ENCODE results near the gene DELE1.

DNA sequence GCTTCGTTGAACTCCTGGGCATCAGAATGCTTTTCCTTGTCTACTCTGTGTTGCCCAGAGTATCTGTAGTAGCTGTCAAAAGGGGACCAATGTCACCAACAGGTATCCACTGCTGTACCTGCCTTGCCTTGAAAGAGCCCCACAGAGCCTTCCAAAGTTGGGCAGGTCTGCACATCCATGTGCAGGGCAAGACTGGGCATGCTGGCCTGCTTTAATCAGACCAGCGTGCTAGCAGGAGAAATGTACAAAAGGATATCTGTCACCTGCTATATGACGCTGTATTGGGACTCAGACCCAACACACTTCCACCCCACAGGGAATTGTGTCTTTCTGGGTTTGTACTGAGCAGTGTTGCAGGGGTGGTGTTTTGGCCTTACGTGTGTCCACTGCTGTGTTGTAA is 11.9 kb downstream of the DELE1 start:
- no peak for TF ChIP-seq KLF9 (tag by site-specific recombination; IDR thresholded peaks at IDR 0.05; ENCODE audit: low read depth)
- TF ChIP-seq, protein P1, sequence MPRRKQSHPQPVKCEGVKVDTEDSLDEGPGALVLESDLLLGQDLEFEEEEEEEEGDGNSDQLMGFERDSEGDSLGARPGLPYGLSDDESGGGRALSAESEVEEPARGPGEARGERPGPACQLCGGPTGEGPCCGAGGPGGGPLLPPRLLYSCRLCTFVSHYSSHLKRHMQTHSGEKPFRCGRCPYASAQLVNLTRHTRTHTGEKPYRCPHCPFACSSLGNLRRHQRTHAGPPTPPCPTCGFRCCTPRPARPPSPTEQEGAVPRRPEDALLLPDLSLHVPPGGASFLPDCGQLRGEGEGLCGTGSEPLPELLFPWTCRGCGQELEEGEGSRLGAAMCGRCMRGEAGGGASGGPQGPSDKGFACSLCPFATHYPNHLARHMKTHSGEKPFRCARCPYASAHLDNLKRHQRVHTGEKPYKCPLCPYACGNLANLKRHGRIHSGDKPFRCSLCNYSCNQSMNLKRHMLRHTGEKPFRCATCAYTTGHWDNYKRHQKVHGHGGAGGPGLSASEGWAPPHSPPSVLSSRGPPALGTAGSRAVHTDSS (tag by site-specific recombination; IDR thresholded peaks at IDR 0.05): no peak
- TF ChIP-seq, protein P2, sequence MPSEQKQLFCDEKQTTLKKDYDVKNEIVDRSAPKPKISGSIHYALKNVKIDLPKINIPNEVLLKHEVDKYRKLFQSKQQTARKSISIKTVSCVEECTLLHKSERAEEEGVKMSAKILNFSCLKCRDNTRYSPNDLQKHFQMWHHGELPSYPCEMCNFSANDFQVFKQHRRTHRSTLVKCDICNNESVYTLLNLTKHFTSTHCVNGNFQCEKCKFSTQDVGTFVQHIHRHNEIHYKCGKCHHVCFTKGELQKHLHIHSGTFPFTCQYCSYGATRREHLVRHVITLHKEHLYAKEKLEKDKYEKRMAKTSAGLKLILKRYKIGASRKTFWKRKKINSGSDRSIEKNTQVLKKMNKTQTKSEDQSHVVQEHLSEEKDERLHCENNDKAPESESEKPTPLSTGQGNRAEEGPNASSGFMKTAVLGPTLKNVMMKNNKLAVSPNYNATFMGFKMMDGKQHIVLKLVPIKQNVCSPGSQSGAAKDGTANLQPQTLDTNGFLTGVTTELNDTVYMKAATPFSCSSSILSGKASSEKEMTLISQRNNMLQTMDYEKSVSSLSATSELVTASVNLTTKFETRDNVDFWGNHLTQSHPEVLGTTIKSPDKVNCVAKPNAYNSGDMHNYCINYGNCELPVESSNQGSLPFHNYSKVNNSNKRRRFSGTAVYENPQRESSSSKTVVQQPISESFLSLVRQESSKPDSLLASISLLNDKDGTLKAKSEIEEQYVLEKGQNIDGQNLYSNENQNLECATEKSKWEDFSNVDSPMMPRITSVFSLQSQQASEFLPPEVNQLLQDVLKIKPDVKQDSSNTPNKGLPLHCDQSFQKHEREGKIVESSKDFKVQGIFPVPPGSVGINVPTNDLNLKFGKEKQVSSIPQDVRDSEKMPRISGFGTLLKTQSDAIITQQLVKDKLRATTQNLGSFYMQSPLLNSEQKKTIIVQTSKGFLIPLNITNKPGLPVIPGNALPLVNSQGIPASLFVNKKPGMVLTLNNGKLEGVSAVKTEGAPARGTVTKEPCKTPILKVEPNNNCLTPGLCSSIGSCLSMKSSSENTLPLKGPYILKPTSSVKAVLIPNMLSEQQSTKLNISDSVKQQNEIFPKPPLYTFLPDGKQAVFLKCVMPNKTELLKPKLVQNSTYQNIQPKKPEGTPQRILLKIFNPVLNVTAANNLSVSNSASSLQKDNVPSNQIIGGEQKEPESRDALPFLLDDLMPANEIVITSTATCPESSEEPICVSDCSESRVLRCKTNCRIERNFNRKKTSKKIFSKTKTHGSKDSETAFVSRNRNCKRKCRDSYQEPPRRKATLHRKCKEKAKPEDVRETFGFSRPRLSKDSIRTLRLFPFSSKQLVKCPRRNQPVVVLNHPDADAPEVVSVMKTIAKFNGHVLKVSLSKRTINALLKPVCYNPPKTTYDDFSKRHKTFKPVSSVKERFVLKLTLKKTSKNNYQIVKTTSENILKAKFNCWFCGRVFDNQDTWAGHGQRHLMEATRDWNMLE (tag by site-specific recombination; conservative IDR thresholded peaks at IDR 0.05; ENCODE audit: low read depth): no peak
- TF ChIP-seq ZNF175 (tag by site-specific recombination; IDR thresholded peaks at IDR 0.05): no peak
- TF ChIP-seq ZNF785 (tag by site-specific recombination; IDR thresholded peaks at IDR 0.05): no peak
- no peak for TF ChIP-seq ZNF121 (tag by site-specific recombination; IDR thresholded peaks at IDR 0.05)
- TF ChIP-seq, protein P3, sequence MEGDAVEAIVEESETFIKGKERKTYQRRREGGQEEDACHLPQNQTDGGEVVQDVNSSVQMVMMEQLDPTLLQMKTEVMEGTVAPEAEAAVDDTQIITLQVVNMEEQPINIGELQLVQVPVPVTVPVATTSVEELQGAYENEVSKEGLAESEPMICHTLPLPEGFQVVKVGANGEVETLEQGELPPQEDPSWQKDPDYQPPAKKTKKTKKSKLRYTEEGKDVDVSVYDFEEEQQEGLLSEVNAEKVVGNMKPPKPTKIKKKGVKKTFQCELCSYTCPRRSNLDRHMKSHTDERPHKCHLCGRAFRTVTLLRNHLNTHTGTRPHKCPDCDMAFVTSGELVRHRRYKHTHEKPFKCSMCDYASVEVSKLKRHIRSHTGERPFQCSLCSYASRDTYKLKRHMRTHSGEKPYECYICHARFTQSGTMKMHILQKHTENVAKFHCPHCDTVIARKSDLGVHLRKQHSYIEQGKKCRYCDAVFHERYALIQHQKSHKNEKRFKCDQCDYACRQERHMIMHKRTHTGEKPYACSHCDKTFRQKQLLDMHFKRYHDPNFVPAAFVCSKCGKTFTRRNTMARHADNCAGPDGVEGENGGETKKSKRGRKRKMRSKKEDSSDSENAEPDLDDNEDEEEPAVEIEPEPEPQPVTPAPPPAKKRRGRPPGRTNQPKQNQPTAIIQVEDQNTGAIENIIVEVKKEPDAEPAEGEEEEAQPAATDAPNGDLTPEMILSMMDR (tag by site-specific recombination; IDR thresholded peaks at IDR 0.05): no peak
- TF ChIP-seq REPIN1 (tag by site-specific recombination; IDR thresholded peaks at IDR 0.05; ENCODE audit: low read depth): no peak
- TF ChIP-seq, protein P4, sequence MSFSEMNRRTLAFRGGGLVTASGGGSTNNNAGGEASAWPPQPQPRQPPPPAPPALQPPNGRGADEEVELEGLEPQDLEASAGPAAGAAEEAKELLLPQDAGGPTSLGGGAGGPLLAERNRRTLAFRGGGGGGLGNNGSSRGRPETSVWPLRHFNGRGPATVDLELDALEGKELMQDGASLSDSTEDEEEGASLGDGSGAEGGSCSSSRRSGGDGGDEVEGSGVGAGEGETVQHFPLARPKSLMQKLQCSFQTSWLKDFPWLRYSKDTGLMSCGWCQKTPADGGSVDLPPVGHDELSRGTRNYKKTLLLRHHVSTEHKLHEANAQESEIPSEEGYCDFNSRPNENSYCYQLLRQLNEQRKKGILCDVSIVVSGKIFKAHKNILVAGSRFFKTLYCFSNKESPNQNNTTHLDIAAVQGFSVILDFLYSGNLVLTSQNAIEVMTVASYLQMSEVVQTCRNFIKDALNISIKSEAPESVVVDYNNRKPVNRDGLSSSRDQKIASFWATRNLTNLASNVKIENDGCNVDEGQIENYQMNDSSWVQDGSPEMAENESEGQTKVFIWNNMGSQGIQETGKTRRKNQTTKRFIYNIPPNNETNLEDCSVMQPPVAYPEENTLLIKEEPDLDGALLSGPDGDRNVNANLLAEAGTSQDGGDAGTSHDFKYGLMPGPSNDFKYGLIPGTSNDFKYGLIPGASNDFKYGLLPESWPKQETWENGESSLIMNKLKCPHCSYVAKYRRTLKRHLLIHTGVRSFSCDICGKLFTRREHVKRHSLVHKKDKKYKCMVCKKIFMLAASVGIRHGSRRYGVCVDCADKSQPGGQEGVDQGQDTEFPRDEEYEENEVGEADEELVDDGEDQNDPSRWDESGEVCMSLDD (tag by site-specific recombination; IDR thresholded peaks at IDR 0.05): no peak
- TF ChIP-seq, protein P5, sequence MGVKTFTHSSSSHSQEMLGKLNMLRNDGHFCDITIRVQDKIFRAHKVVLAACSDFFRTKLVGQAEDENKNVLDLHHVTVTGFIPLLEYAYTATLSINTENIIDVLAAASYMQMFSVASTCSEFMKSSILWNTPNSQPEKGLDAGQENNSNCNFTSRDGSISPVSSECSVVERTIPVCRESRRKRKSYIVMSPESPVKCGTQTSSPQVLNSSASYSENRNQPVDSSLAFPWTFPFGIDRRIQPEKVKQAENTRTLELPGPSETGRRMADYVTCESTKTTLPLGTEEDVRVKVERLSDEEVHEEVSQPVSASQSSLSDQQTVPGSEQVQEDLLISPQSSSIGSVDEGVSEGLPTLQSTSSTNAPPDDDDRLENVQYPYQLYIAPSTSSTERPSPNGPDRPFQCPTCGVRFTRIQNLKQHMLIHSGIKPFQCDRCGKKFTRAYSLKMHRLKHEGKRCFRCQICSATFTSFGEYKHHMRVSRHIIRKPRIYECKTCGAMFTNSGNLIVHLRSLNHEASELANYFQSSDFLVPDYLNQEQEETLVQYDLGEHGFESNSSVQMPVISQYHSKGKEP (tag by site-specific recombination; IDR thresholded peaks at IDR 0.05): no peak
- no peak for TF ChIP-seq ZNF510 (tag by site-specific recombination; IDR thresholded peaks at IDR 0.05; ENCODE audit: insufficient replicate concordance)

All from HEK293 (cell line).